A549 (cell line): ENCODE results near the gene MPRIP. TPM values are rescaled to one million over a fixed set of nuclear protein-coding genes. Genes with fewer than 3 reads are reported as not detected.
"Not testable (repeated sequence)": the region's sequence is repeated elsewhere in the genome, so short reads cannot be mapped to it uniquely, and the experiment has no call there.

Source experiments
- ATAC-seq, 2 experiments: fragments of 200-7000 bp in 1 of 2; fragments of >200 bp in 1 of 2; cut with Nextera tagmentation in 1 of 2; cut with Tn5 transposase in 1 of 2; 3 replicates each; pipeline versions ENCODE4 v1.8.0 to v1.9.1; 2018 to 2020; ENCODE audit warnings: mild to moderate bottlenecking in 1 of 2, moderate library complexity in 1 of 2
- CTCF ChIA-PET: fragments of 300-600 bp; sonication (Branson Sonifier 250); formaldehyde crosslinking; extraction: SDS; loops from one replicate; lab custom pipeline; 2021; ENCODE audit warnings: antibody characterized with exemption, inconsistent platforms; lab: Yijun Ruan, JAX
- POLR2A ChIA-PET: fragments of 350-600 bp; formaldehyde crosslinking; extraction: SDS; loops from one replicate; lab custom pipeline; 2021; ENCODE audit warnings: antibody characterized with exemption, inconsistent platforms; lab: Yijun Ruan, JAX
- DNase-seq, 2 experiments: peaks; one replicate each; pipeline versions ENCODE4 v3.0.0 to v3.0.0-alpha.2; 2011 to 2016; ENCODE audit warnings: low read depth in 1 of 2, low spot score in 1 of 2
- FAIRE-seq: peaks from 2 replicates; lab custom pipeline; 2011; peaks lifted over from hg19 to GRCh38; lab: Jason Lieb, UNC
- H3K27ac ChIP-seq, 2 experiments: fragments of >200 bp; sonication (Bioruptor Twin); formaldehyde crosslinking; 3 replicates each; pipeline ENCODE4 v1.5.1; 2016 to 2017
- H3K4me1 ChIP-seq: fragments of >200 bp; sonication (Bioruptor Twin); formaldehyde crosslinking; 3 replicates; pipeline ENCODE4 v1.6.1; 2016
- H3K4me2 ChIP-seq: fragments of >200 bp; sonication (Bioruptor Twin); formaldehyde crosslinking; 3 replicates; pipeline ENCODE4 v1.6.1; 2016
- H3K4me3 ChIP-seq: fragments of >200 bp; sonication (Bioruptor Twin); formaldehyde crosslinking; 3 replicates; pipeline ENCODE4 v1.5.1; 2016
- H3K9me3 ChIP-seq: fragments of >200 bp; sonication (Bioruptor Twin); formaldehyde crosslinking; 3 replicates; pipeline ENCODE4 v1.6.1; 2016
- BCL3 ChIP-seq: fragments of >200 bp; sonication (Bioruptor Twin); formaldehyde crosslinking; IDR thresholded peaks from 3 replicates; pipeline ENCODE4 v1.6.1; 2016
- BHLHE40 ChIP-seq: IDR thresholded peaks from 2 replicates; pipeline ENCODE4 v1.6.1; 2012; ENCODE audit warnings: low read depth, low read length, inconsistent platforms
- CBX2 ChIP-seq: fragments of 200-600 bp; sonication (generic); IDR thresholded peaks from 2 replicates; pipeline ENCODE4 v1.6.1; 2016; ENCODE audit warnings: low read depth, mild to moderate bottlenecking, borderline replicate concordance
- E2F6 ChIP-seq: IDR thresholded peaks from 2 replicates; pipeline ENCODE4 v1.6.1; 2012; ENCODE audit warnings: low read depth, borderline replicate concordance
- EHMT2 ChIP-seq: fragments of 200-600 bp; sonication (generic); IDR thresholded peaks from 2 replicates; pipeline ENCODE4 v1.6.1; 2016; ENCODE audit warnings: antibody characterized with exemption, low read depth, mild to moderate bottlenecking, moderate library complexity
- ELK1 ChIP-seq: fragments of 150-350 bp; IDR thresholded peaks from 2 replicates; pipeline ENCODE4 v1.6.1; 2014; ENCODE audit warnings: low read depth, mild to moderate bottlenecking, low read length
- GATA3 ChIP-seq: IDR thresholded peaks from 2 replicates; pipeline ENCODE4 v1.6.1; 2012; ENCODE audit warnings: borderline replicate concordance
- HES2 ChIP-seq: fragments of >200 bp; sonication (Bioruptor Twin); formaldehyde crosslinking; IDR thresholded peaks from 2 replicates; pipeline ENCODE4 v1.6.1; 2016
- HOXA7 ChIP-seq: fragments of 250-450 bp; sonication (Bioruptor Pico); IDR thresholded peaks from 2 replicates; pipeline ENCODE4 v1.5.0; 2020; ENCODE audit warnings: mild to moderate bottlenecking, moderate library complexity
- JUNB ChIP-seq: fragments of >200 bp; sonication (Bioruptor Twin); formaldehyde crosslinking; IDR thresholded peaks from 2 replicates; pipeline ENCODE4 v1.6.1; 2016
- KDM5A ChIP-seq: fragments of 200-600 bp; sonication (generic); IDR thresholded peaks from 2 replicates; pipeline ENCODE4 v1.6.1; 2016; ENCODE audit warnings: antibody characterized with exemption, mild to moderate bottlenecking
- RCOR1 ChIP-seq: fragments of 150-350 bp; IDR thresholded peaks from 2 replicates; pipeline ENCODE4 v1.6.1; 2014; ENCODE audit warnings: antibody characterized with exemption, low read length, low read depth
- RNF2 ChIP-seq: fragments of 200-600 bp; sonication (generic); IDR thresholded peaks from 2 replicates; pipeline ENCODE4 v1.6.1; 2016; ENCODE audit warnings: low read depth, mild to moderate bottlenecking, antibody characterized with exemption, moderate library complexity, borderline replicate concordance
- SMC3 ChIP-seq: fragments of >200 bp; sonication (Bioruptor Twin); formaldehyde crosslinking; IDR thresholded peaks from 3 replicates; pipeline ENCODE4 v1.6.1; 2018; ENCODE audit warnings: inconsistent platforms
- SREBF2 ChIP-seq: fragments of 450-650 bp; IDR thresholded peaks from 2 replicates; pipeline ENCODE4 v1.6.1; 2014; ENCODE audit warnings: mild to moderate bottlenecking, moderate library complexity
- TFCP2L1 ChIP-seq: fragments of 250-450 bp; sonication (Bioruptor Pico); IDR thresholded peaks from 2 replicates; pipeline ENCODE4 v1.5.0; 2021; ENCODE audit warnings: mild to moderate bottlenecking
- TP53 ChIP-seq: fragments of 250-450 bp; sonication (Bioruptor Pico); IDR thresholded peaks from 2 replicates; pipeline ENCODE4 v1.5.0; 2021; ENCODE audit warnings: mild to moderate bottlenecking, moderate library complexity
- ZC3H11A ChIP-seq: fragments of 450-650 bp; IDR thresholded peaks from 2 replicates; pipeline ENCODE4 v1.6.1; 2014; ENCODE audit warnings: antibody characterized with exemption, mild to moderate bottlenecking
- ZNF302 ChIP-seq: fragments of 250-450 bp; sonication (Bioruptor Pico); IDR thresholded peaks from 2 replicates; pipeline ENCODE4 v1.9.0; 2021; ENCODE audit warnings: inconsistent platforms, mild to moderate bottlenecking, moderate library complexity
- ZSCAN20 ChIP-seq: fragments of 250-450 bp; sonication (Bioruptor Pico); IDR thresholded peaks from 2 replicates; pipeline ENCODE4 v1.8.0; 2022; ENCODE audit warnings: mild to moderate bottlenecking, moderate library complexity
- whole genome bisulfite sequencing: methylation state at CpG from one replicate; pipeline ENCODE4 v1.1.6; 2017; ENCODE audit errors: missing lambda C conversion rate; 5-methylcytosine and 5-hydroxymethylcytosine counted together
- polyA plus RNA-seq, 4 experiments: library from polyadenylated mRNA; depleted of rRNA in 3 of 4; stranded (reverse); fragments of >200 nt; fragmentation: RNase III in 1 of 4; extraction: RNeasy Plus Mini Kit Qiagen cat#74134 plus additional on column Dnase treatment in 1 of 4; gene quantifications; 2 replicates in 3 of 4; 3 replicates in 1 of 4; pipeline ENCODE4 v1.2.3, GENCODE V29; 2011 to 2017

The MPRIP gene
- polyA plus RNA-seq, 2 of the 4 experiments (the other 2 are of a cell fraction): 147 to 228 TPM

- no peak overlapping the region for H3K4me3 ChIP-seq
- no peak for DNase-seq
- H3K27ac ChIP-seq: no peak overlapping the region
- no peak for ATAC-seq
- FAIRE-seq: no peak
- POLR2A ChIA-PET: no interaction called here
- WGBS: 98% methylated on average over 4 of the region's 4 CpGs
- CTCF ChIA-PET: interaction anchor here (0.8 to 1.9 kb wide), 7 partner anchors 9 to 183 kb away, joined by 3 to 6 read pairs (median 3); no protein-coding TSS in a partner anchor
- no peak overlapping the region for H3K4me2 ChIP-seq
- 0 out of 3 replicates have a peak, but pooled peaks cover 4% of the 10 kb centered on the region for H3K4me1 ChIP-seq
- TF ChIP-seq GATA3 (no peak), HOXA7 (no peak), TP53 (no peak), ELK1 (no peak), JUNB (no peak), CBX2 (no peak), ZSCAN20 (CRISPR knock-in tag) (no peak), ZC3H11A (no peak), BCL3 (no peak), HES2 (no peak), KDM5A (no peak), EHMT2 (no peak), SREBF2 (no peak), RNF2 (no peak), BHLHE40 (no peak), RCOR1 (no peak), TFCP2L1 (CRISPR knock-in tag) (no peak), SMC3 (no peak), ZNF302 (CRISPR knock-in tag) (no peak)
- TF ChIP-seq, all 56 proteins: peak for 0
- H3K9me3 ChIP-seq: no peaks in the 10 kb centered on the region
These were observed 141.5 kb downstream of the MPRIP start for GRCh38 chr17:17183744-17184143.

- H3K4me3 ChIP-seq, H3K9me3 ChIP-seq, POLR2A ChIA-PET, H3K4me2 ChIP-seq, H3K27ac ChIP-seq, ATAC-seq, DNase-seq, FAIRE-seq: not testable (repeated sequence)
- 84% methylated on average over 13 of the region's 13 CpGs for WGBS
- H3K4me1 ChIP-seq: peaks cover 13% of the 10 kb centered on the region; the same call in 2 of the 3 replicates
- CTCF ChIA-PET: interaction anchor here (1.3 kb wide), 1 partner anchor 17 kb away, joined by 5 read pairs; no protein-coding TSS in a partner anchor
These were observed 142.9 kb downstream of the MPRIP start for GRCh38 chr17:17184985-17185757.

- Histone ChIP-seq H3K4me3 (no peak overlapping the region), H3K9me3 (no peaks in the 10 kb centered on the region), H3K4me2 (no peak overlapping the region)
- ChIA-PET CTCF (interaction anchor here (0.7 kb wide), 1 partner anchor 71 kb away, joined by 3 read pairs; no protein-coding TSS in a partner anchor), POLR2A (no interaction called here)
- 73% methylated on average over 3 of the region's 3 CpGs for WGBS
- no peak for TF ChIP-seq E2F6
- TF ChIP-seq, all 56 proteins: peak for 0
- peaks cover 22% of the 10 kb centered on the region for H3K4me1 ChIP-seq
- DNase-seq (no peak), FAIRE-seq (no peak), ATAC-seq (no peak)
- H3K27ac ChIP-seq: no peak overlapping the region
These were observed 143.8 kb downstream of the MPRIP start for GRCh38 chr17:17186051-17186450.
